ENCODE data around the gene SLC25A10. TPM values are rescaled to one million over a fixed set of nuclear protein-coding genes. Genes with fewer than 3 reads are reported as not detected.
A peak's percentile ranks its signal among the peaks of the same experiment; 100 is the strongest.

Gene SLC25A10
- total and polyA plus RNA-seq, 8 donors = 3.5 to 55.6 (median 33.6) TPM

- 9 to 16% (median 14%) methylated on average over 21 to 29 of the region's 29 CpGs for WGBS, 5 donors
- Histone ChIP-seq H3K27ac (peak overlapping the region; percentile 77 to 90 (median 85)), H3K9me3 (no peaks in the 10 kb centered on the region), H3K4me3 (peak overlapping the region in 3 of 4 donors; percentile 61 to 91 (median 82)), H3K4me1 (peaks cover 40 to 54% (median 48%) of the 10 kb centered on the region in 4 donors), H3K27me3 (no peaks in the 10 kb centered on the region), H3K36me3 (peaks cover 23 to 35% (median 27%) of the 10 kb centered on the region in 4 donors)
- TF ChIP-seq POLR2AphosphoS5 (IDR thresholded peaks at IDR 0.05) = no peak
- no peak for TF ChIP-seq EP300 (IDR thresholded peaks at IDR 0.05)
- TF ChIP-seq CTCF (IDR thresholded peaks at IDR 0.05) = no peak
- no peak for TF ChIP-seq POLR2A (IDR thresholded peaks at IDR 0.05)
- DNase-seq = peak in 1 of 2 donors; percentile 59
- intact Hi-C loops (cut with DNase I; ENCODE audit: low total_unique reads) = no loop called here
These were observed 1.4 kb upstream of the SLC25A10 start for GRCh38 chr17:81710514-81711308.

GRCh38 chr17:81712468-81713003 is 452 bp downstream of the SLC25A10 start:
- intact Hi-C loops (cut with DNase I; ENCODE audit: low total_unique reads) = no loop called here
- Histone ChIP-seq H3K27ac (peak overlapping the region; percentile 77 to 90 (median 85)), H3K36me3 (peaks cover 8 to 34% (median 23%) of the 10 kb centered on the region in 4 donors), H3K4me1 (peaks cover 40 to 54% (median 48%) of the 10 kb centered on the region in 4 donors), H3K9me3 (no peaks in the 10 kb centered on the region), H3K4me3 (peak overlapping the region; percentile 61 to 94 (median 86)), H3K27me3 (no peaks in the 10 kb centered on the region)
- DNase-seq = peak; percentile 37 to 71
- no peak for TF ChIP-seq CTCF (IDR thresholded peaks at IDR 0.05)
- TF ChIP-seq EP300 (IDR thresholded peaks at IDR 0.05) = no peak
- no peak for TF ChIP-seq POLR2A (IDR thresholded peaks at IDR 0.05)
- no peak for TF ChIP-seq POLR2AphosphoS5 (IDR thresholded peaks at IDR 0.05)
- WGBS, 5 donors = 1 to 7% (median 2%) methylated on average over 6 to 41 of the region's 41 CpGs

GRCh38 chr17:81713004-81713555 is 996 bp downstream of the SLC25A10 start:
- no peaks in the 10 kb centered on the region for H3K27me3 ChIP-seq
- peak in 1 of 2 donors; percentile 51 for DNase-seq
- peak overlapping the region; percentile 61 to 94 (median 86) for H3K4me3 ChIP-seq
- peaks cover 40 to 54% (median 48%) of the 10 kb centered on the region in 4 donors for H3K4me1 ChIP-seq
- H3K9me3 ChIP-seq = no peaks in the 10 kb centered on the region
- WGBS, 5 donors = 17 to 30% (median 21%) methylated on average over 13 to 18 of the region's 18 CpGs
- peak overlapping the region; percentile 77 to 90 (median 85) for H3K27ac ChIP-seq
- intact Hi-C loops (cut with DNase I; ENCODE audit: low total_unique reads) = no loop called here
- H3K36me3 ChIP-seq = peaks cover 6 to 34% (median 24%) of the 10 kb centered on the region in 4 donors
- TF ChIP-seq POLR2AphosphoS5 (IDR thresholded peaks at IDR 0.05) (no peak), POLR2A (IDR thresholded peaks at IDR 0.05) (no peak), CTCF (IDR thresholded peaks at IDR 0.05) (no peak), EP300 (IDR thresholded peaks at IDR 0.05) (no peak)
